Hindlimb muscle (tissue), 1 donor: Measurements from ENCODE around the gene GCNT1. TPM values are rescaled to one million over a fixed set of nuclear protein-coding genes. Genes with fewer than 3 reads are reported as not detected.
"Not testable (repeated sequence)": the region's sequence is repeated elsewhere in the genome, so short reads cannot be mapped to it uniquely, and the experiment has no call there.

ENCODE experiments used
- DNase-seq: peaks from one replicate; pipeline ENCODE4 v3.0.0-alpha.2; 2013
- polyA plus RNA-seq: library from polyadenylated mRNA; unstranded; fragments of 120-200 nt; gene quantifications from one replicate; pipeline ENCODE4 v1.2.1, GENCODE V29; 2013; ENCODE audit not compliant: insufficient read length

The GCNT1 gene
- polyA plus RNA-seq, 1 donor = 3.5 TPM

DNA sequence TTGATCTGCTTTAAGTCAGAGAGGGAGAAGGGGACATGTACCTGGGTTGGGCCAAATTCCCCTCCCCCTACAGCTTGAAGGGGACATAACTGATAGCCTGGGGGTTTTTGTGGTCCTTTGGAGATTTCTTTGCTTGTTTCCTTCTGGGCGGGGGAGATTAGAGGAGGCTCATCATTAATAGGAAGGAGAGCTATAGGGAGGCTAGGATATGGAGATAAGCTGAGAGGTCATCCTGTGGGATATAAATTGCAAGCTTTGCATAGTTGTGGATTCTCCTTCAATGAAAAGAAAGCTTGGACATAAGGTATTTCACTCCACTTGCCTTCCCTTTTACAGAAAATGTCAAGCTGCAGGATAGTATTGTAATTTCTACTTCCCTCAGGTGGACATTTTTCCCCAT lies 34.5 kb downstream of the GCNT1 start:
- DNase-seq = not testable (repeated sequence)

DNA sequence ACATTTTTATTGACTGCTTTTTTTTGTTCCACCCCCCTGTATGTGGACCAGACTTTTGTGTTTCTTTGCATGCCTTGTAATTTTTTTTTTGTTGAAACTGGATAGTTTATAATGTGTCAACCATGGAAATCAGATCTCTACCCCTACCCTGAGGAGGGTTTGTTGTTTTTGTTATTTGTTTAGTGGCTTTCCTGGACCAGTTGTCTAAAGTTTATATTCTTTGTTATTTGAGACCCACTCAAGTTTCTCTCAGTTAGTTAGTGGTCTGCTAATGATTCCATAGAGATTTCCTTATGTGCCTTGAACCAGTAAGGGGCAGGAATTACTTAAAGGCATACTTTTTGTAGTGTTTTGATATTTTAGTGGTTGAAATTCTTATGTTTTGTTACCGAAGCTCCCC lies 41.1 kb downstream of the GCNT1 start:
- no peak for DNase-seq

DNA sequence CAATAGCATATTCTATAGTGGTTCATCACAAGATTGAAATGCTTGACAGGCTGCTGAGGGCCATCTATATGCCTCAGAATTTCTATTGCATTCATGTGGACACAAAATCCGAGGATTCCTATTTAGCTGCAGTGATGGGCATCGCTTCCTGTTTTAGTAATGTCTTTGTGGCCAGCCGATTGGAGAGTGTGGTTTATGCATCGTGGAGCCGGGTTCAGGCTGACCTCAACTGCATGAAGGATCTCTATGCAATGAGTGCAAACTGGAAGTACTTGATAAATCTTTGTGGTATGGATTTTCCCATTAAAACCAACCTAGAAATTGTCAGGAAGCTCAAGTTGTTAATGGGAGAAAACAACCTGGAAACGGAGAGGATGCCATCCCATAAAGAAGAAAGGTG lies 43.8 kb downstream of the GCNT1 start:
- DNase-seq = no peak

DNA sequence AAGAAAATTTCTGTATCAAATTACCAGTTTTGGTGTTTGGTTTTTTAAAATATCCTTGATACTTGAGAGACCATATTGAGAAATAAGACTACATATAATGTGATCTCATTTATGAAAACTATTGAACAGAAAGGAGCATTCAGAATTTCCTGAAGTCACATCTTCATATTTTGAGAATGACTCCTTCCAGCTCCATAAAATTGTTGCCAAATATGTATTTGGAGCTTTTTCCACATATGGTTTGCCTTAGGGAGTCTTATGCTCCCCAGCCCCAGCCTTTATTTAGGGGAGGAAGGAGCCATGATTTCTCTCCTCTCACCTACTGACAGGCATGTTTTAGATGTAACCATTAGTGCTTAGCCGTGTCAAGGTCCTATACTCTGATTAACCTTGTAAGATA lies 51.1 kb downstream of the GCNT1 start:
- no peak for DNase-seq

DNA sequence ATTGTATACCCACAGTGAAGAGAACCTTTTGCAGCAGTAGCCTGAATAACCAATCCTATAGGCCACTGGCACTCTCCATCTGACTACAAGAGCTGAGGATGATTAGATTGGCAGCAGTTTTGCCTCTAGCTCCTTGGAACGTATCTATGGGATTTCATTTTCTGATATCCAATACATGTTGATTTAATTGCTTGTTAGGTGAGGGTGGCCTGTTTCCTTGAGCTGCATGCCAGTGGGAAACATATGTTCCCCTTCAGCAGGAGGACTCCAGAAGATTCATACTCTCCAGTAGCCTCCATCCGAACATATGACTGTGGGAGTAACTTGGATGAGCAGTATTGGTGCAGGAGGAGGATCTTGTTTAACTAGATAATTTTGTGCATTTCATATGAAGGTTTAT lies 51.5 kb downstream of the GCNT1 start:
- DNase-seq = no peak

DNA sequence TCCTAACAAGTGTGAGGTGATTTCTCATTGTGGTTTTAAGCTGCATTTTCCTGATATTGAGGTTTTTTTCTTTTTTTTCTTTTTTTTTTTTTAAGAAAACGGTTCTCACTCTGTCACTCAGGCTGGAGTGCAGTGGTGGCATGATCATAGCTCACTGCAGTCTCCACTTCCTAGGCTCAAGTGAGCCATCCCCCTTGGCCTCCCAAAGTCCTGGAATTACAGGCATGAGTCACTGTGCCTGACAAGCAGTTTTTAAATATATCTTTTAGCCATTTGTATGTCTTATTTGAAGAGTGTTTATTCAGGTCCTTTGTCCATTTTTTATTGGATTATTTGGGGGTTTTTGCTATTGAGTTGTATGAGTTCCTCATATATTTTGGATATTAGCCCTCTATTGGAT lies 53.8 kb downstream of the GCNT1 start:
- no peak for DNase-seq

DNA sequence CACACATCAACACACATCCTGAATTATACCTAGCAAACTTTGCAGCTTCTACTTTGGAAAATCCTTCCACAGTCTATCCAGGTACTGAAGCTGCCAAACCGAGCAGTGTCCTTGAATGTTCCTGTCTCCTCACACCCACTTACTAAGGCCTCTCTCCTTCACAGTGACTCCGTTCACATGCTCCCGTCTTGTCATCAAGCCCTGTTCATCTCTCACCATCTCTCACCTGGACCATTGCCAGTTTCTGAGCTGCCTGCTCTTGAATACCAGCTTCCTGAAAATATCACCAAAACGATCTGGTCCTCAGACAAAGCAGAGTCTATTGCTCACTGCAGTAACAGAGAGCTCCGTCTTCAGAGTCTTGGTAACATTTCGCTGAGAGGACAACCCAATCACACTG lies 57.4 kb downstream of the GCNT1 start:
- no peak for DNase-seq

DNA sequence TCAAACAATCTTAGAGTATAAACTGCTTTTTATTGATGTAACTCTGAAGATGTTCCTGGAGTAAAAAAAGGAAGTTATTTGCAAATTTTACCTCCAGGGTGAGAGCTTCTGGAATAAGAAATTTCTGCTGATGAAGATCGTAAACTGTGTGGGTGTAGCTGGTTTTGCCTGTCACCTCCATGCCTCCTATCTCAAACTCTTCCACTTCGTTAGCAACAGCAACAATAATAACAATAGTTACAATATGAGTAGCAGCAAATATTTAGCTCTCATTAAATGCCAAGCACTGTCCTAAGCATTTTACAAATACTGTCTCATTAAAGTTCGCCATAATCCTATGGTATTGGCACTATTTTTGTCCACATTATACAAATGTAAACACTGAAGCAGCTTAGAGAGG lies 57.9 kb downstream of the GCNT1 start:
- no peak for DNase-seq

DNA sequence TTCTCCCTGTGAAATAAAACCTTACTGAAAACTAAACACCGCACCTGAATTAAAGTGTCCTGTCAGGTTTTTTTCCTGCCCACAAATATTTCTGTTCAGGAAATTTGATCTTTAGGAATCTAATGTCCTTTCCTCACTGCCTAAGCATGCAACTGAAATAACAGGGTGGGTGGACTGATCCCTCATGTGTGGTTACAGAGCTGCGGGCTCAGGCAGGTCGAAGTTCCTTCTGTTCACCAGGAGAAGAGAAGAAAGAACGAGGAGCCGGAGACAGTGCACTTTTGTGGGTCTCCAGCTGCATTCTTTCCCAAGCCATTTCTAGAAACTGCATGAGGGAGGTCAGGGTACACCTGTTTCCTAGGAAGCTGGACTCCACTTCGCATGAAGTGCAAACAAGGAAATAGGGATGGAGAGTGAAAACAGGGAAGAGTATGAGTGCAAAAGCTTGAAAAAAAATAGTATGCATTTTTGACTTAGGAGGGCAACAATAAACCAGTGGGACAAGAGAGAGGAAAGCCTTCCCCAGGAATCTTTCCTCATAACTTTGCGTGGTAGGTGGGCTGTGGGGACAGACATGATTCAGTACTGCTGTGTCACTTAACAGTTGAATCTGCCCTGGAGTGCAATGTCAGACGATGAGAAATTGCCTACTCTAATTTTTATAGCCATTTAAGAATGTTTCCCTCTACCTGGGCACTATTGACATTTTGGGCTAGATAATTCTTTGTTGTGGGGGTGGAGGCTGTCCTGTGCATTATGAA lies 60.3 kb downstream of the GCNT1 start:
- DNase-seq = no peak

DNA sequence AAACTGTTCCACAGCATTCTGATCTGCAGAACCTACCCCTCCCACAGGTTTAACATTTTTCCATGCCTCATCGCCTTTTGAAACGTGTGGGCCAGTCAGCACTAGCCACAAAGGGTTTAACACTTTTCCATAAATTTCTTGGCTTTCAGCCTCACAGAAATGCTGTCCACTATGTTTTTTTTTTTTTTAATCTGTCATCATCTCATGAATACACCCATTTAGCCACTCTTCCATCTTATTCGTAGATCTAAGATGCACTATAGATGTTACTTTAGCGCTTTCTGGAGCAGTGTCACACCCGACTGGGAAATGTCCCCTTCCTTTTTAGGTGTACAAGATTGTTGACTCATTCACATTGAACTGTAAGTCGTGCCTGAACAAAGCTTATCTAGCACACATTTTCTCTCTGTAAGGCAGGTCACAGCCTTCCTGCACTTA lies 62.3 kb downstream of the GCNT1 start:
- no peak for DNase-seq

DNA sequence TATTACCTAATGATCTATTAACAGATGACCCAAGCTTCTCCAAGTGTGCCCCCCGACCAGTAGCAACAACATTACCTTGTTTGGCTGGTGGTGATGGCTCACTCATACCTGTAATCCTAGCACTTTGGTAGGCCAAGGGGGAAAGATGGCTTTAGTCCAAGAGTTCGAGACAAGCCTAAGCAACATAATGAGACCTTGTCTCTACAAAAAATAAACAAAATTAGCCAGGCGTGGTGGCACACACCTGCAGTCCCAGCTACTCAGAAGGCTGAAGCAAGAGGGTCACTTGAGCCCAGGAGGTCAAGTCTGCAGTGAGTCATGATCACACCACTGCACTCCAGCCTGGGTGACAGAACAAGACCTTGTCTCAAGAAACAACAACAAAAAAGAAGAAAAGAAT lies 62.9 kb downstream of the GCNT1 start:
- DNase-seq = no peak

DNA sequence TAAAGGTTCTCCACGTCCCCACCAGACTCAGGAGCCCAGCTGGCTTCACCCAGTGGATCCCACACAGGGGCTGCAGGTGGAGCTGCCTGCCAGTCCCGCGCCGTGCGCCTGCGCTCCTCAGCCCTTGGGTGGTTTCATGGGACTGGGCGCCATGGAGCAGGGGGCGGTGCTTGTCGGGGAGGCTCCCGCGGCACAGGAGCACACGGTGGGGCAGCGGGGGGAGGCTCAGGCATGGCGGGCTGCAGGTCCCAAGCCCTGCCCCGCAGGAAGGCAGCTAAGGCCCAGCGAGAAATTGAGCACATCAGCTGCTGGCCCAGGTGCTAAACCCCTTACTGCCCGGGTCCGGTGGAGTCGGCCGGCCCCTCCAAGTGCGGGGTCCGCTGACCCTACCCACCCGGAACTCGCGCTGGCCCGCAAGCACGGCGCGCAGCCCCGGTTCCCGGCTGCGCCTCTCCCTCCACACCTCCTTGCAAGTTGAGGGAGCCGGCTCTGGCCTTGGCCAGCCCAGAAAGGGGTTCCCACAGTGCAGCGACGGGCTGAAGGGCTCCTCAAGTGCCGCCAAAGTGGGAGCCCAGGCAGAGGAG lies 64.7 kb downstream of the GCNT1 start:
- not testable (repeated sequence) for DNase-seq

DNA sequence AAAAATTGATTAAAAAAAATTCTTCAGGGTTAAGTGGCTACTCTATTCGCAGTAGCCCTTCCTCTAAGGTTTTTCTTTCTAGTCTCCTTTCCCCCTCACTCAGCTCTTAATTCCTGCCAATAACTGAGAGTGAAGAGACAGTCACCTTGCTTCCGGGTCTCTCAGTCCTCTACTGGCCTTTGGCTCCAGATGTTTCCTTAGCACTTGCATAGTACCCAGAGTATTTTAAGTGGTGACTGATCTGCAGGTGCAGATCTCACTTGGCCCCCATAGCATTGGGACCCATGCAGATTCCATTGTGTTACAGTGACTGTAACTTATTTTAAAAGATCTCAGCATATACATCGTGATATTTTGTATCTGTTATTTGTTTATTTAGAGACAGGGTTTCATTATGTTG lies 66.2 kb downstream of the GCNT1 start:
- no peak for DNase-seq

DNA sequence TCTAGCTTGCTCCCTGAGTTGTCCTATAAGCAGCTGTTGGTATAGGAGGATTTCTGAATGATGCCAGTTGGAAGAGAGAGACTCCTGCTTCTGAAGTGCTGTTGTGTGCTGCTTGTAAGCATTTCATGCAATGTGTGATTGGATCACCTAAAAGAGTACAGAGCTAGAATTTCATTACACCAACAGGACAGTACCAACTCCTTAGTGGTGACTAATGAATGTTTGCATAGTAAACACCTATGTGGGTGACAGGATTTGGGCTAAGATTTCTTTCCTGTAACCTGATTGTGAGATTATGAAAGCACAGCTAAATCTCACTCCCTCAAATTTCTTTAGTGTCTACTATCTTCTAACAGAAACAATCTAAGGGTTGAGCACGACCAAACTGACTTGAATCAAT lies 67.0 kb downstream of the GCNT1 start:
- no peak for DNase-seq

DNA sequence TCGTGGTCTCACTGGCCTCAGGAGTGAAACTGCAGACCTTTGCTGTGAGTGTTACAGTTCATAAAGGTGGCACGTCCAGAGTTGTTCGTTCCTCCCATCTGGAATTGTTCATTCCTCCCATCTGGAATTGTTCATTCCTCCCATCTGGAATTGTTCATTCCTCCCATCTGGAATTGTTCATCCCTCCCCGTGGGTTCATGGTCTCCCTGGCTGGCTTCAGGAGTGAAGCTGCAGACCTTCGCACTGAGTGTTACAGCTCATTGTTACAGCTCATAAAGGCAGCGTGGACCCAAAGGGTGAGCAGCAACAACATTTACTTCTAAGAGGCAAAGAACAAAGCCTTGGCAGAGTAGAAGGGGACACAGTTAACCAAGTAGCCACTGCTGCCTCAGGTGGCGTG lies 69.1 kb downstream of the GCNT1 start:
- DNase-seq = no peak

DNA sequence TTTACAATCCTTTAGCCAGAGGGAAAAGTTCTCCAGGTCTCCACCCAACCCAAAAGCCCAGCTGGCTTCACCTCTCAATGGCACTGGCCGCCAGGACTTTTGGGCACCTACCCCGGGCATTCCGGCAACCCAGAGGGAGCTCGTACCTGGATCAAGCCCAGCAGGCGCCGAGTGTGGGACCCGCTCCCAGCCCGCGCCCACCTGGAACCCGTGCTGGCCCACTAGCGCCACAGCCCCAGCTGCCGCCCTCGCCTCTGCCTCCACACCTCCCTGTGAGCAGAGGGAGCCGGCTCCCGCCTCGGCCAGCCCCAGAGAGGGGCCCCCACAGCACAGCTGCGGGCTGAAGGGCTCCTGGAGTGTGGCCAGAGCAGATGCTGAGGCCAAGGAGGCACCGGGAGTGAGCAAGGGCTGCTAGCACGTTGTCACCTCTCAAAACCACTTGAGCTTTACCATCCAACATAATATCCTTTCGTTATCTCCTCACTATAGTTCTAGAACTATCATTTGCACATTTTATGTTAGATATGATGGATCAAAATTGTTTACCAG lies 69.7 kb downstream of the GCNT1 start:
- no peak for DNase-seq

DNA sequence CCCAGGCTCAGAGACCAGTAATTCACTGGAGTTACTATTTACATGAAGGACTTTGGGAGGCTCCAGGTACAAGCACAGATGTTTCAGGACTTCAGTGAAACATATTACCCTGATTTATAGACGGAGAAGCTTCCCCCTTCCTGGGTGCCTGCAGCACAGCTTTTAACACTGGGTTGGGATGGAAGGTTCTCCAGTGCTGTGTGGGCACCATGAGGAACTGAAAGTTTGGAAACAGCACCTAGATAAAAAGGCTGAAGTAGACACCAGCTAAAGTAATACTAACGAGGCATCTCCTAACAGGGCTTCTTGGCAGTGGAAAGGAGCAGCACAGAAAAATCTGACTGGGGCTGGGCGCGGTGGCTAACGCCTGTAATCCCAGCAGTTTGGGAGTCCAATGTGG lies 70.7 kb downstream of the GCNT1 start:
- no peak for DNase-seq

DNA sequence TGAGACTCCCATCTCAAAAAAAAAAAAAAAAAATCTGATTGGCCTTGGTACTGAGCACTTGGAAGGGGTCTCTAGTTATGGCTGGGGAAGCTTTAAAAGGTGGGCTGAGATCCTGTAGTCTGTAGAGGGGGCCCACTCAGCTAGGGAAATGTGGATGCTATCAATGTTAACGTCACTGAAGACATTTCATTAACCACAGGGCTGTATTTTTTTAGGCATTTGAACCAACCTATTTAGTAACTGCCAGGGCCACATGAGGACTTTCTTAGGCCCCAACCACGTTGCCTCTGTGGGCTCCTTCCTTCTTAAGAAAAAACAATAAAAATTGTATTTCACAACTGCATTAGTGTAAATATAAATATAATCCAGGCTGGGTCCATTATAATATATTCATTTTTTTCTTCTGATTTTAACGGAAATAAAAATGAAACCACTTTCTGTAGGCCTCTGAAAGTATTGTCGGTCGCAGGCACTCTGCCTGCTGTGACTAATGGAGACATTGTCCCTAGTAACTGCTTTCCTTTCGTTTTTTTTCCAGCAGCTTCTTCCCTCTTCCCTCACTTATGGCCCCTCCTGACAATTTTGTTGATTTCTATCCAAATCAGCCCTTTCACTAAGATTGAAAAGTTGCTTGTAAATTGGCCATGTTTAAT lies 71.6 kb downstream of the GCNT1 start:
- peak; percentile 59 for DNase-seq

DNA sequence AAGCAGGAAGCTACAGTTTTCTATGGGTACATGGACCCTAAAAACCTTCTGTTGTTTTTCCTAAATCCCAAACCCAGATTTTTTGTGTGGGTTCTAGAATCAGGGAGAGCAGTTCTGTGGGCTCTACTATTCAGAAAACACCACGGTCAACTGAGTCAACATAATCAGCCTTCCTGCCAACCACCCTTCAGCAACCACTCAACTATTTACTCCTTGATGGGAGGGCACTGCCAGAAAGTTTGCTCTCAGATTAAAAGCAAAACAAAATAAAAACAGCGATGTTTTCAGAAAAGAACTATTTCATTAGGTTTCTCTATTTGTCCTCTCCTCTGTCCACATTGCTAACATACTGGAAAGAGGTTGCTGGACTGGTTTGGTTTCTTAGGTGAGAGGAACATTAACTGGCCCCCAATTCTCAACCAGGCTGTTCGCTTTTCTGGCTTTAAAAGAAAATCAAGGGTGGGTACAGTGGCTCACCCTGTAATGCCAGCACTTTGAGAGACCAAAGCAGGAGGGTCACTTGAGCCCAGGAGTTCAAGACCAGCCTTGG lies 72.3 kb downstream of the GCNT1 start:
- no peak for DNase-seq

DNA sequence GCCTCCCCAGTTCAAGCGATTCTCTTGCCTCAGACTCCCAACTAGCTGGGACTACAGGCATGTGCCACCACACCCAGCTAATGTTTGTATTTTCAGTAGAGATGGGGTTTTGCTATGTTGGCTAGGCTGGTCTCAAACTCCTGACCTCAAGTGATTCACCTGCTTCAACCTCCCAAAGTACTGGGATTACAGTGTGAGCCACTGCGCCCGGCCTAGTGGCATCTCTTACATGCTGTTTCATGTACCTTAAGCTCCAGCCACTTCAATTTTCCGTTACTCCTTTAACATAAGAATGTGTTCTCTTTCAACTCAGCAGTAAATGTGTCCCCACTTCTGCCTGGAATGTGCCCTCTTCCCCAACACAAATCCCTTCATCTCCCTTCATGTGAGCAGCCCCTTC lies 73.9 kb downstream of the GCNT1 start:
- DNase-seq = not testable (repeated sequence)

DNA sequence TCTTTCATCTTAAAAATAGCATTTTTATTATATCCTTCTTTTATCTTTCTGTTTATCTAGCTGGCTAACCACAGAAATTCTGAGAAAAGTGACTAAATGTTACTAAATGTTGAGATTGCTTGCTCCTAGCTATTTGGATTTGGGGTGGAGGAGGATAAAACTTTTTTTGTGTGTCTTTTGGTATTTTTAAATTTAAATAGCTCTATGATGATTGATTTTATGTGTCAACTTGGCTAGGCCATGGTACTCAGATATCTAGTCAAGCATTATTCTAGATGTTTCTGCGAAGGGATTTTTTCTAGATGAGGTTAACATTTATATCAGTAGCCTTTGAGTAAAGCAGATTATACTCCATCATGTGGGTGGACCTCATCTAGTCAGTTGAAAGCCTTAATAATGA lies 75.0 kb downstream of the GCNT1 start:
- no peak for DNase-seq

DNA sequence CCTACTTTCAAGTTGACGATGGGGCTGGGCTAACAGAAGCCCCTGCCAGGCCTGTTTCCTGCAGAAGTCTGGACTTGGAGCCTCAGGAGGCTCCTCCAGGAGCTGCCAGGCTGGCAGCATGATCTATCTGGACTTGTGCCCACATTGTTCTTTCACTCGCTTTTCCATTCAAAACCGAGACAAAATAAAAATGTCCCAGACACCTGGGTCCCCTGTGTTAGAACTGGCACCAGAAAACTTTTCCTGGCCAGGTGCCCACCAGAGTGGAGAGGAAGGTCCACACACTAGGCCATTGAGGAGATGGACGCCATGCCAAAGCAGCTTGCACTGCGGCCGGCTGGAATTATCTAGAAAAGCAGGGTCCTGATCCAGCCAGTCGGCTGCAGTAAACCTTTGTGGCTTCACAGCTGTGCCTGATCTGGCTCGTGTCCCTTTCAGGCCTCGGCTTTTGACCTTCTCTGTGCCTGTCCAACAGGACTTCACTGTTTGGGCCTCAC lies 78.2 kb downstream of the GCNT1 start:
- peak; percentile 23 for DNase-seq

DNA sequence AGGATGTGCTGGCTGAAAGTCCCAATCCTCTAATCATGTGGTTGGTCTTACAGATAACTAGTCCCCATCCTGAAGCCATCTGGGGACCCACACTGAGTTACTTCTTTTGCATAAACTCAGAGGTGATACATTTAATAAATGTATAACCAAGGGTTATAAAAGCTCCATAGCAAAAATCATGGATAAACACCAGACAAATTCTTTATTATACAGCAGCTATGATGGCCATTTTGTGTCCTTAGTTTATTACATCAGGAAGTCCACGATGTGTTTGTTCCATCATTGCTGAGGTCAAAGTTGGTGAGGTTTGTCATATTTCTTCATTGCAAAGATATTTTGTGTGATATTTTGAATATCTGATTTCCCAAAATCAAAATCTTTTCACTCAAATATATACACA lies 80.2 kb downstream of the GCNT1 start:
- no peak for DNase-seq
